Muscle of arm (tissue), 12 donors: Measurements from ENCODE around the gene UBASH3A. TPM values are rescaled to one million over a fixed set of nuclear protein-coding genes. Genes with fewer than 3 reads are reported as not detected.

ENCODE experiments used
- DNase-seq: peaks from one replicate; pipeline ENCODE4 v3.0.0-alpha.2; 2013
- polyA plus RNA-seq, 12 donors: library from polyadenylated mRNA; unstranded; fragments of 120-200 nt; gene quantifications; one replicate each; pipeline ENCODE4 v1.2.1, GENCODE V29; 2013; ENCODE audit not compliant: insufficient read length in 12 of 12

The UBASH3A gene
- polyA plus RNA-seq, 12 donors, result 0.12 to 0.63 (median 0.15) TPM; not detected in 5

DNA sequence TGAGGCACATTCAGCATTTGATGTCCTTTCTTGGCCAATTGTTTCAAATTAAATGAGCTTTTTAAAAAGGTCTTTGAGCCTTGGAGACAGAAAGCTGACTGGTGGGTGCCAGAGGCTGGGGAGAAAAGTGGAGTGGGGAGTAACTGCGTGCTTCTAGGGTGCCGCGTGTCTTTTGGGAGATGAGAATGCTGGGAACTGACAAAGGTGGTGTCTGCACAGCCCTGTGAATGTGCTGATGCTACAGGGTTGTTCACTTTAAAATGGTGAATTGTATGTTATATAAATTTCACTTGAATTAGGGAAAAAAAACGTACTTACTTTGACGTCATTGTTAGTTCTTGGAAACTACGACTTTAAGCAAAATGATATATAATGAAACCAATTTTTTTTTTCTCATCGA lies 29.2 kb upstream of the UBASH3A start:
- no peak for DNase-seq

DNA sequence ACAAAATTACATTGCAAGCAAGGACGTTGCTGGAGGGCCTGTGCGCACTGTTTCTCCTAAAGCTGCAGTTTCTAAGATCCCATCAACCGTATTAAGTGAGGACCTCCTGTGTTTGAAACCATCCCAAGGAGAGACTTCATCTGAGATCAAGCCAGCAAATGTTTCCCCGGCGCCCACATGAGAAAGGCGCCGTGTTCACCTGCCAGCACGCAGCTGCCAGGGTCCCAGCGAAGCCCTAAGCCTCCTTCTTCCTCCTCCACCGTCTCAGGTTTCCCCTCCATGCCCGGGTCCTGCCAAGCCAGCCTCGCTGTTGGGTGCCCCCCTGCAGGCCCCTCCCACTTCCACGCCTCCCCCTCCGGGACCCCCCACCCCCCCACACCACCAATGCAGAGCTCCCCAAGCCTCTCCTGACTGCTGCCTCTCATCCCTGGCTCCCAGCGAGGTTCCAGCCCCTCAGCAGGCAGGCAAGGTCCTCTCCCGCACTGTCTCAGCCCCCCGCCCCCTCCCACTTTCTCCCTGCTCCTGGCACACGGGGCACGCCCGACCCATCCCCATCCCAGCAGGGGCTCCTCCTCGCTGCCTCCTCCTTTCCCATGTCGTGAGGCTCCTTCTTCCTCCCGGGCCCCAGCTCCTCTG lies 28.7 kb upstream of the UBASH3A start:
- no peak for DNase-seq

DNA sequence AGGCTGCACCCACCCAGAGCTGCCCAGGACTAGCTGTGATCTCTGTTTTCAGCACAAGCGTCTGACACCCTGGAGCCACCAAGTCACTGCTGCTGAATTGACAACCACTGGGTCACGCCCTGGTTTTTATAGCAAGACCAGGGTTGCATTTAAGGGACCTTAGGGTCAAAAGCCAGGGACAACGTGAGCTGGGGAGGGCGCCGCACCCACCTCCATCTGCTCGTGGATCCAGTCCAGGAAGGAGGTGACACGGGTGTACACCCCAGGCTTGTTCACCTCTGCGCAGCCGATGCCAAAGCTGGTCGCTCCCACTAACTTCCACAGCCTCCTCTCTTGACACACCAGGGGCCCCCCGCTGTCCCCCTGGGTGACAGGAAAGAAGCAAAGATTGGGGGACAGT lies 28.2 kb upstream of the UBASH3A start:
- no peak for DNase-seq

DNA sequence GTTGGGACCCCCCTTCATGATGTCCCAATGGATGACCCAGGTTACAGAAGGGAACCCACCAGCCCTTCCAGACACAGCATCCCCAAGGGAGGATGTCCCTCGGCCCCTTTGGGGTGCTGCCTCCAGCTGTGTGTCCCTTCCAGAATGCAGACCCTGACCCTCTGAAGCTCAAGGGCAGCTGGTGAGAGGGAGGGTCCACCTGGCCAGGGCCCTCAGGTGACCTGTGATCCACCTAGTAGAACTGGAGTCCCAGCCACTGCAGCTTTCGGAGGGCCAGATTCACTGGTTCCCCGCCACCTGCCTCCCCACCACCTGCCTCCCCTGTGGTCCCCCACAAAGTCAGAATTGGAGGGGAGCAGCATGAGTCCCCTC lies 27.8 kb upstream of the UBASH3A start:
- DNase-seq, result no peak

DNA sequence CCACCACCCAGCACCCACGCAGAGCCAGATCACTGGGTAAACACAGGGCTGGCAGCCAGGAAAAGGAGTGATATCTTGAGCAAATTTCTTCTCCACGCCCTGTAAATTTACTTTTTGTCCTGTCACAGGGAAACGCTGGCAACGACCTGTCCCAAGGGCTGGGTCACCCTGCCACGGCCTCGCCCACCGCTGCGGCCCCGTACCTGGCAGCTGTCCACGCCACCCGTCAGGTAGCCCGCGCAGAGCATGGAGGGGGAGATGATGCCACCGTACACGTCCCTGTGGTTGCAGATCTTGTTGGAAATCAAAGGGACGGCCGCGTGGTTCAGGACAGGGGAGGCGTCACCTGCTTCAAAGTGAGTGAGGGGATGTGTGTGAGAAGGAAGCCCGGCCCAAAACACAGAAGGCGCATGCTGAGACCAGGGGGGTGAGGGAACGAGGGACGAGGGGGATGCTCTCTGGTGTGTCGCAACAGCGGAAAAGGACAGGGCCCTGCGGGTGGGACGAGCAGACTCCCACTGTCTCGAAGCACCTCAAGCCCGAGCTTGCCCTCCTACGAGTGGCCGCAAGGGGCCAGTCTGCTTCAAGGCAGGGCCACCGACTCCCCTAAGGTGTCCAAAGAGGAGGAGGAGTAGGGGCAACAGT lies 27.2 kb upstream of the UBASH3A start:
- no peak for DNase-seq

DNA sequence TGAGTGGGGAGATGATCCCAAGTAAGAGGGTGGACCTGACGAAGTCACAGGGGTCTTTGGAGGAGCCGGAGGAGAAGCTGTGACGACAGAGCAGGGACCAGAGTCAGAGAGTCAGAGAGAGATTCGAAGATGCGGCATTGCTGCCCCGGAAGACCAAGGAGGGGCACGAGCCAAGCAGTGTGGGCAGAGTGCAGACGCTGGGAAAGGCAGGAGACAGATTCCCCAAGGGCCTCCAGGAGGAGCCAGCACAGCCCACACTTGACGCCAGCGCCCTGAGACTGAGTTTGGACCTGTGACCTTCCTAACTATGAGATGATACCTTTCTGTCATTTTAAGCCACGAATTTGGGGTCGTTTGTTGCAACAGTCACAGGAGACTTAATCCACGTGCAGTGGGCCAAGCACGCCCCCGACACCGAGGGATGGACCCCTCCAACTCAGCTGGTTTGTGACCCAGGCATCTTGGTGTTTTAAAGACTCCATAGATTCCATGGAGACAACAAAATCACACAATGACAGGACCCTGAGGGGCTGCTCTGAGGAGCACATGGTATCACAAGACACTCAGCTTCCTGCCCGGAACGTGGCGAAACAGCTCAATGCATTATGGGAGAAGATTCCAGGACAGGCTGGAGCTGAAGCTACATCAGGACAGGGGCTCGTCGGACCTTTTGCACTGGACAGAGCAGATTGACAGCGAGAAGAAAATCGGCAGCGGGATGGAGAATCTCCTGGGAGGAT lies 26.3 kb upstream of the UBASH3A start:
- DNase-seq, result no peak

DNA sequence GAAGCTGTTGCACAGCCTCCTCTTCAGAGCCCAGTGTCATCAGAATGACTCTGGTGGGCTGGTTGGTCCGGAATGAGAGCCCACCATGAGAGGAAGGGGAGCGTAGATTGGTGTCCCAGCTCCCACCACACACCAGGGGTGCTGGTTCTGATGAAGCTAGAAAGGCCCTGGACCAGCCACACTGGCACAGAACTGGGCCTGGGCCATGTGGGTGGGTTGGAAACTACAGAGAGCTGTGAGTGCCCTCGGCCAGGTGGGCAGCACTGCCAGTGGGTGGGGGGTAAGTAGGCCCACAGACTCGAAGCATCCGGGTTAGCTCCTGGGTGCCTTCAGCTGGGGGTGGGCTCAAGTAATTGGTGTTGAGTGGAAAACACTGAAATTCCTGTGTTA lies 25.8 kb upstream of the UBASH3A start:
- DNase-seq, result no peak

DNA sequence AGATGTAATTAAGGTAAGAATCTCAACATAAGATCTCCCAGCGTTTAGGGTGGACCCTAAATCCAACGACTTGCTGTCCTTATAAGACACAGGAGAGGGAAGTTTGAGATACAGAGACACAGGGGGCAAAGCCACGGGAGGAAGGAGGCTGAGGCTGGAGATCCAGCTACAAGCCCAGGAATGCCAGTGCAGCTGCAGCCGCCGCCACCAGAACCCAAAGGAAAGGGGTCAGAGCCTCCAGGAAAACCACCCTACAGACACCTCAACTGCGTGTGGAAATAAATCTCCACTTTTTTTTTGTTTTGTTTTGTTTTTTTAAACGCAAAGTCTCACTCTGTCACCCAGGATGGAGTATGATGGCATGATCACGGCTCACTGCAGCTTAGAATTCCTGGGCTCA lies 25.3 kb upstream of the UBASH3A start:
- no peak for DNase-seq

DNA sequence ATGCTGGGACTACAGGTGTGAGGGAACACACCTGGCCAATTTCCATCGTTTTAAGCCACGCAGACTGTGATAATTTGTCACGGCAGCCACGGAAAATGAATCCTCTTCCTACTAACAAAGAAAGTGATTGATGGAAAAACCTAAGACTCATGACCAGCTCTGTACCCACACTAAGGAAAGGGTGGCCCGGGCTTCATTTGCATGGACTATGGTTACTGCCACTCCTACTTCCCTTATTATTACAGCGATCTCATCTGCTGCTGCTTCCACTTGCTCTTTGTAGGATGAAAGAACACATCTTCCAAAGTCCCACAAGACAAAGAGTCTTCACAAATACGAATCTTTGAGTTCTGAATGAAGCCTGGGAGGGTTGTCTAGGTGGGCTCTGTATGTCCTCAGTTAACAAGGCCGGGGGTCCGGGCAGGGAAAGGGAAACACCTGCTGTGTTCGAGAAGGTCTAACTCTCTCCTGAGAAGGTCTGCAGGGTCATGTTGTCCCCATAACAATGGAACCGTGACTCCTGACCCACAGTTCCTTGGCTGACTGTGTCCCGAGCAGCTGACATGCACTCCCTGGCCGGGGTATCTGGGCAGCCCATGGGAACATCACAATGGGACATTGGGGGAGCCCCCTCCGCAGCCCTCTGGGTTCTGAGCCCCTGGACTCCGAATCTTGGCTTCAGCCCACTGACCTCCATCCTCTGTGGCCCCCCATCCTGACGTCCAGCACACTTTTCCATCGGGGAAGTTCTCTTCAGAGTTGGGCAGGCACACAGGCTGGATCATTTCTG lies 24.1 kb upstream of the UBASH3A start:
- no peak for DNase-seq

DNA sequence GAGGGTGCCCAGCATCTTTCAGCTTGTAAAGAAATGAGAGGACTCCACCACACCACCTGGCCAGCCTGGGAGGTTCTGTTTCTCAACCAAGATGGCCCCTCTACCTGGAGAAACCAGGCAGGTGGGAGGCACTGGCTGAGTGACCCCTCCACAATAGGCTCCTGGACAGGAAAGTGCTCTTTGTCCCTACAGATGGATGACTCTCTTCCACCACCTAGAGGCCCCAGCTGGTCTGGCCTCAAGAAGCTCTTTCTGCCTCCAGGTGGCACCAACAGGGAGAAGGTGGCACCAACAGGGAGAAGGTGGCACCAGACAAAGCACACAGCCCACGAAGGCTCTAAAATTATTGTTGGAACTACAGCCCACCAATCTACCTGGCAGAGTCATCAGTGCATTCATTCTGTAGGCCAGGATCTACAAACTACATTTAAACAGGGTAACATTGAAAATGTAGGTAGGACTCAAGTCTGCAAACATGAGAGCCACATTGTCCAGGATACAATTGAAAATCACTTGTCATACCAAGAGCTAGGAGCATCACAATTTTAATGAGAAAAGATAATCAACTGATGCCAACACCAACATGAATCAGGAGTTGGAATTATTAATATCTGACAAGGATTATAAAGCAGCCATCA lies 22.2 kb upstream of the UBASH3A start:
- DNase-seq, result no peak

DNA sequence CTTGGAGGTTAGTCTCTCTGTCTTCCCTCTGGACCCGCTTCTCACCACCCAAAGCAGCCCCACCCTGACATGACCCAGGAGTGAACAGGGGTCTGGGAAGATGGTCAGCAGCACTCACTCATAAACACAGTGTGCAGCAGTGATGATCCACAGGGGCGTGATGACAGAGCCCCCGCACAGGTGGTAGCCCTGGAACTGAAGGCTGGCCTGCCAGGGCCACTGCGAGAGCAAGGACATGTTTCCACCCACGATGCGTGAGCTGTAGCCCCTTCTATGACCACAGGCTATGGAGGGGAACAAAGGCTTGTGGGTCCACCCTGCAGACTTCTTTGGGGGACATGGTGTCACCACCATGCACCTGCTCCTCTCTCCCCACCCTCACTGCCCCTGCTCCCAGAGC lies 20.8 kb upstream of the UBASH3A start:
- DNase-seq, result no peak

DNA sequence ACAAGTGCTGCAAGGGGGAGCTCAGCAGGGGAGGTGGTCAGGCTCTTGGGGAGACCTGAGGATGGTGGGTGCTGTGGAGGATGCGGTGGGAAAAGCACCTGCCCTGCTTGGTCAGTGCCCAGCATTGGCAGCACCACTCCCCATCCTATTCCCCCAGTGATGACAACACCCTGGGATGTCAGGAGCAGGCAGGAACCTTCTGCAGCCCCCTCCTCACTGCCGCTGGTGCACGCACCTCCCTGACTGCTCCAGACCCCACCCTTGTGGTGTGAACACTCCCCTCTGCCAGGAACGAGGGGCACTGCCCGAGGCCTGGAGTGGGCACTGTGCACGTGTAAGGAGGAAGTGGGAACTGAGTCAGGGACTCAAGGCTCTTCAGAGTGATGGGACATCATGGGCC lies 20.4 kb upstream of the UBASH3A start:
- no peak for DNase-seq

DNA sequence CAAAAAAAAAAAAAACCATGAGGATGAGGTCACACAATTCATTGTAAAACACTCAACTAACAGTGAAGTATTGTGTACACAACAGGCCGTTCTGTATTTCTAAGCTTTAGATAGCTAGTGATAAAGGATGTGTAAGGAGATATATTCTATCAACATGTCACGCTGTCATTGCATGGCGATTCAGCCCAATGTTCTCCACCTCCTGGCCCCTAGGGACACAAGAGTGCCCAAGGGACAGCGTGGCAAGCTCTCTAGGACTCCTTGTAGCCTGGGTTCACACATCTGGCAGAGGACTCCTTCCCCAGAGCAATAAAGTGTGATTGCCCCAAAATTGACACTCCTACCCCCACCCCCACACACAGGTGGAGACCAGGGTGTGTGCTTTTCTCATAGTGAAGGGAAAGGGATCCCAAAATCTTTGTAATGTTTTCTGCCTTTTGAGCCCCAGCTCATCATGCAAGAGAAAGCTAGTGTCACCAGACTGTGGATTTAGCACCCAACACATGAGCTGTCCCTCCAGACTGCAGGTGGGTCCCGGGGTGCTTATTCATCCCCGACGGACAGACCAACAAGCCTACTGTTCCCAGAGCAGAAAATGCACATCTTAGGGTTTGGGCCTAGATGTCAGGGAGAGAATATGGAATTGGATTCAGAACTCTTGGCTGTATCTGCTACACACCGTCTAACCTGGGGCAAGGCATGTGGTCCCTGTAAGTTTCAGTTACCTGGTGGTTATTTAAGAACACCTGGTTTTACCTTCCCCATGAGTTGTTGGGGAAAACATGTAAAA lies 19.4 kb upstream of the UBASH3A start:
- DNase-seq, result no peak

DNA sequence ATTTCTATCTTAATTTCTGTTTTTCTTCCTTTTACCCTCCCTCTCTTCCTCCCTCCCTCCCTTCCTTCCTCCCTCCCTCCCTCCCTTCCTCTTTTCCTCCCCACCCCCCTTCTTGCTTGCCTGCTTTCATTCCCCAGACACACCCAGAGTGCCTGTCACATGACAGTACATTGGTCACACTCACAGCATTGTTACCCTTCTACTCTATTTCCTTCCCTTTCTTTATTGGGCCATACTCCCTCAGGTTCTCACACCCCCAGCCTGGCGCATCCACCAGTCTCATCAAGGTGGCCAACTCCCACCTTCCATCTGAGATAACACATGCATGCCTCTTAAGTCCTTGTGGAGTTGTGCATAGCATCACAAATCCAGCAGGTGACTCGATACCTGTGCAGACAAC lies 18.7 kb upstream of the UBASH3A start:
- DNase-seq, result no peak

DNA sequence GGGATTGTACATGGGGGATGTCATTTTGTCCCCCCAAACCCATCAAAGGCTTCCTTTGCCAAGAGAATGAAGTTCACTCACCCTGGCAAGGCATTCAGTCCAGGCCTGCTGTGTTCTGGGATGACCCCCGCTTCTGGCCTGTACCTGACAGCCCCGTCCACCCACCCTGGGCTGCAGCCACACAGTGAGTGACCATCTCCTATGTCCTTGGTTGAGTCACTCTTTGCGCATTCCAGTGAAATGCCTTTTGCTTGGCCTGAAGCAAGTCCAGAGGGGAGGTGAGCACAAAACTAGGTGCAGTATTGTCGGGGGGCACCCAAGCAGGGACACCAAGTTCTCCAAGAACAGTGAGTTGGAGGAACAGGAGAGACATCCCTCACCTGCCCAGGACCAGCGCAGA lies 18.1 kb upstream of the UBASH3A start:
- DNase-seq, result no peak

DNA sequence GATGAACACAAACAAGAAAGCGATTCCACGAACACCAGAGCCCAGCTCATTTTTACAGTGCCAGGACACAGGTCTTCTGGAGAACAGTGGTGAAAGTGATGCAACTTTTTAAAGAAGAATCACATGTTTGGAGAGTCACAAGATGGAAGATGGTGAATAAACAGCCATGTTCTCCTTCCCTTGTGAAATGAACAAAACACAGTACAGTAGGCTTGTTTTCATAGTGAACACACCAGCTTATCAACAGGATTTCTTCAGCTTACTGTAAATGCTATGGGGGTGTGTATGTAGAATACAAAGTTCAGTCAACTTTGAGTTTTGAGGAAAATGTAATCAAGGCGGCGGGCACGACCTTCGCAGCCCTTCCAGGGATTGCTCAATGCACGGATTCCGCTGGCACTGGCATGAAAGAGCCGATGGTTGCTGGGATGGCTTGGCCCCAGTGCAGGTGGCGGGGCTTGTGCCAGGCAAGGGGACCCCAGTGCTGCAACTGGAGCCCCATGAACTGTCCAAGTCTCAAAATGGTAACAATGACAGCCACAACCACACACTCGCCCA lies 17.6 kb upstream of the UBASH3A start:
- DNase-seq, result no peak

DNA sequence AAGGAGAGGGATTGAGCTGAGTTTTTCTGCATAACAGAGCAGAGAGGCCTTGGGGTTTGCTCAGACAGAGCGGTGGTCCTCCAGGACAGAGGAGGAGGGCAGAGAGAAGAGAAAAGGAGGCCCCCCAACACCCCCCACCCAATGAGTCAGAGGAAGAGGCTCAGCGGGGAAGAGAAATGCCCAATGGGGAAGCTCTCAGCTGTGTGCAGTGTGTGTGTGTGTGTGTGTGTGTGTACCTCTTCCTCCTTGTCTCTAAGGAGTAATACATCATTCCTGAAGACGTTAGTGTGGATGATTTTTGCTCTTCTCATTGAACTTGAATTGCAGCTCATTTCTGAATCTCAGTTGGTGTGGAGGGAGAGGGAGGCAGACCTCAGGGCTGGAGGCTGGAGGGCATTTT lies 16.5 kb upstream of the UBASH3A start:
- DNase-seq, result no peak

DNA sequence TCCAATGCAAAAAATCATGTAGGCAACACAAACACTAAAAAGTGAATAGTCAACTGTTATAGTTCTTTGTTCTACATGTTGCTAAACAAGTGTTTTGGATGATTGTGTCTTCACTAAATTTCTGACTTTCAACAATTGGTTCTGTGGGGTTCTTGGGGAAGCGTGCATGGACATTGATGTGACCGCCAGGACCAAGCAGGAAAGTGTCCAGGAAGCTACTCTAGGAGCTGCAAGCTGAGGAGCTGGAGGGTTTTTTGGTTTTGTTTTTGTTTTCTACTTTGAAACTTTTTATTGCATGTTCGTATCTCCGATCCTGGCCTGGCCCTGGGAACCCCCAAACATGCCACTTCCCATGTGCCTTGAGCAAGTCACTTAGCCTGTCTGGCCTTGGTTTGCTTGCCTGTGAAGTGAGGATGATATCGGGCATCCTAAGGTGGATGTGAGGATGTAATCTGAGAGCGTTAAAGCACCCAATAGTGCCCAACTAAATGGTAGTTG lies 15.8 kb upstream of the UBASH3A start:
- no peak for DNase-seq

DNA sequence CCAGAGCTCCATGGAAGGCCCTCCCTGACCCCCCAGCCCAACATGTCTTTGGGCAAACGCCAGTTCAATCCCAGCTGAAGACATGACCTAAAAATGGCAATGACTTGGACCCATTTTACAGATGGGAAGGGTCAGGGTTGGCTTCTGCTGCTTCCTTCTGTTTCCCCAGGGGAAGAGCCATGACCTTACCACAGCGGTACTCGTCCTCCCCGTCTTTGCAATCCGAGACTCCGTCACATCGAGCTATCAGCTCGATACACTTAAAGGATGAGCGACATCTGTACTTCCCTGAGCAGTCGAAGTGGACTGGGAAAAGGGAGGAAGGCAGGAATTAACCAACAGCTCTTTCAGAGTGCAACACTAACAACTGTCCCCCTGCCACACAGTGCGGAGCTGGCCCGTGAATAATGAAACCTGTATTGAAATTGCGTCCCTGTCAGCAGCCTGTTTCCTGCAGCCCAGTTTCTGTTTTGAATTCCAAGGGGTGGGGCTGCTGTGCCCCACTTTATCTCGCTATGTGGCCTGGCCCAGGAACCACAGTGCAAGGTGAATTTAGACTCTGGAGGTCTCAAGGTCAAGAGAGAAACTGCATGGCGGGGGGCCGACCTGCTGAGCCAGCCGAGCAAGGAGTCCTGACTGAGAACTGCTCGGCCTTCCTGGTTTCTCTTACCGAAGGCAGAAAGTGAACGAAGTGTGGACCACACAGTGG lies 14.8 kb upstream of the UBASH3A start:
- no peak for DNase-seq

DNA sequence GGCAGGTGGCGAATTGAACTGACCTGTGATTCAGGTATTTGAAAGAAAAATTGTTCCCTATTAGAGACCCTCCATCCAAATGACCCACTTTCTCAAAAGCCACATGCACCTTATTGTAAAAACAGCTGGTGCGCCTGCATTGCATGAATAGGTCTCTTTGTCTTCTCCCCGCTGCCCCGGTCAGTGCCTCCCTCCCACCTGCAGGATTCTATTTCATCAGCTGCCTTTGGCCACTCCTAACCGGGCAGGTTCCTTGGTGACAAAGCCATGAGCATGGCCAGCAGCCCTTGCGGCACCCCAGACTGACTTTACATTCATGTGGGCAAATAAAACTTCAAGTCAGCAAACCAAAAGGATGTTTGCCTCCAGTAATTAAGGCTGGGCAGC lies 14.3 kb upstream of the UBASH3A start:
- no peak for DNase-seq
